Colon (tissue), 2 donors: ENCODE measurements around the gene QPCT.
"Not testable (repeated sequence)": the region's sequence is repeated elsewhere in the genome, so short reads cannot be mapped to it uniquely, and the experiment has no call there.

Source experiments
- FAIRE-seq: peaks from 2 replicates; lab custom pipeline; 2012; peaks lifted over from hg19 to GRCh38; lab: Jason Lieb, UNC
- donor health status: control.
- donor health status: control.

QPCT gene

DNA sequence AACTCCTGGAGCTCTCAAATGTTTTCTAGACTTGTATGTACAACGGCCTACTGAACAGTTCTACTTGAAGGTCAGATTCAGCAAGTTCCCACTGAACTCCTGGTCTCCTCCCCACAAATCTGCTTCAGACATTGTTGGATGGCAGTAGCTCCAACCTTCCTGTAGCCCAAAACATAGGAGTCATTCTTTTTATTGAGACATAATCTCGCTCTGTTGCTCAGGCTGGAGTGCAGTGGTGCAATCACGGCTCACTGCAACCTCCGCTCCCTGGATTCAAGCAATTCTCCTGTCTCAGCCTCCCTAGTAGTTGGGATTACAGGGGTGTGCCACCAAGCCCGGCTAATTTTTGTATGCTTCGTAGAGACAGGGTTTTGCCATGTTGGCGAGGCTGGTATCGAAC, 47.3 kb downstream of the QPCT start:
- FAIRE-seq, result no peak

GRCh38 chr2:37392428-37392827, 48.0 kb downstream of the QPCT start:
- no peak for FAIRE-seq

- FAIRE-seq, result no peak
Measured at GRCh38 chr2:37394263-37394662, 49.8 kb downstream of the QPCT start.

- no peak for FAIRE-seq
Measured at GRCh38 chr2:37394796-37395555, 50.5 kb downstream of the QPCT start.

DNA sequence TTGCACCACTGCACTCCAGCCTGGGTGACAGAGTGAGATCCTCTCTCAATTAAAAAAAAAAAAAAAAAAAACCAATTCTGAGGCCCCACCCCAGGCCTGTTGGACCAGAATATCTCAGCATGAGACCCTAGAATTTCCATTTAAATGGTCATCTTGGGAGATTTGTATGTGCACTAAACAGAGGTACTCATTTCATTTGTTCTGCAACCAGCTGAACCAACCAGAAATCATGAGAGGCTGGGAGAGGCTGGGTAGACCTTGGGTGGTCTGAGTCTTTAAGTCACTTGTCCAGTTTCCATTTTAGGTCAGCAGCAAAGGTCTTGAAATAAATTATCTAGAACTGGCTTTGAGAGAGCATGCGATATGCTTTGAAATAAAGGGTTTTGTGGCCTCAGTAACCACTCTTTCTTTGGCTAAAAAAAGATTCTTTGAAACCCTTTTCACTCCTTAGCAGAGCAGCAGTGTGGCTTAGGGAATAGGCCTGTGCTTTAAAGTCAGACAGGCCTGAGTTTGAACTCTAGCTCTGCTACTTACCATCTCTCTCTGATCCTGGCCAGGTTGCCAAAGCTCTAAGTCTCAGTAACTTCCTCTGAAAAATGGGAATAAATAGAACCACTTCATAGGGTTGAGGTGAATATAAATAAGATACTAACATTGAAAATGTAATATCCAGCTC, 52.6 kb downstream of the QPCT start:
- FAIRE-seq, result no peak

GRCh38 chr2:37398990-37399389, 54.6 kb downstream of the QPCT start:
- no peak for FAIRE-seq

GRCh38 chr2:37400041-37400440, 55.6 kb downstream of the QPCT start:
- FAIRE-seq, result no peak

- no peak for FAIRE-seq
Measured at GRCh38 chr2:37402636-37403035, 58.2 kb downstream of the QPCT start.

DNA sequence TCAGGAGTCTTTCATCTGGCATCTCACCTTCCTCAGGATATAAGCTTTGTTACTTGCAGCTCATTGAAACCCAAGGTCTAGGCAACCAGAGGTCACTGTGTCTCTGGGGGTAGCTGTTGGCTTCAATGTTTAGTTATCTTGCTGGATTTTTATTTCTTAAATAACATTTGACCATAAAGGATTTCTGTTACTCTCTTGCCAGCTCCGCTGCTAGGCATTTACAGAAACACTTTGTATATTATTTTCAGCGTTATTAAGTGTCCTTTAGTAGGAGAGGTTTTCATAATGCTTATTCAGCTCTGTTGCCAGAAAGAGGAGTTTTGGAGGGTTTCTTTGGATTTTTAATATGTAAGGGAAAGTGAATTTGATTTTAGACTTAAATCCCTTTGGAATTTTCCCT, 61.4 kb downstream of the QPCT start:
- no peak for FAIRE-seq

GRCh38 chr2:37412231-37412630, 67.8 kb downstream of the QPCT start:
- FAIRE-seq, result no peak

GRCh38 chr2:37413911-37414469, 69.6 kb downstream of the QPCT start:
- FAIRE-seq, result not testable (repeated sequence)

DNA sequence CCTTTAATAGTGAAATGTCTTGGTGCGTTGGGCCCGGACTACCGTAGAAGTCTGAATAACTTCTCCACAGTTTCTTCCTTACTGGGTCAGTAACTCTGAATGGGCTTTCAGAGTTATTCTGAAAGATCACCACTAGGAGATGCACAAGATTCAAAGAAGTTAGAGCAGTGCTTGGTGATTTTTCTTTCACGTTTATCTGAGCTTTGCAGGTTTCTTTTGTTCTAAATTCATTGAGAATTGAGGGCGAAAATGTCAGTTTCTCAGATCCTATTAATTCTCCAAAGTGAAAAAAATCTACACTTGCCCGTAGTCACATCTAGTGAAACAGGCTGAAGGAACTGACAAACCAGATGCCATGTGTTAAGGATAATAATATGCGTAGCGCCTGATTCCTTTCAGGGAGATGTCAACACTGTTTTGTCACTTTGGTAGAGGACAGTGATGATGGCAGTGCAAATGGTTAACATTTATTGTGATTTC, 70.1 kb downstream of the QPCT start:
- FAIRE-seq, result no peak

DNA sequence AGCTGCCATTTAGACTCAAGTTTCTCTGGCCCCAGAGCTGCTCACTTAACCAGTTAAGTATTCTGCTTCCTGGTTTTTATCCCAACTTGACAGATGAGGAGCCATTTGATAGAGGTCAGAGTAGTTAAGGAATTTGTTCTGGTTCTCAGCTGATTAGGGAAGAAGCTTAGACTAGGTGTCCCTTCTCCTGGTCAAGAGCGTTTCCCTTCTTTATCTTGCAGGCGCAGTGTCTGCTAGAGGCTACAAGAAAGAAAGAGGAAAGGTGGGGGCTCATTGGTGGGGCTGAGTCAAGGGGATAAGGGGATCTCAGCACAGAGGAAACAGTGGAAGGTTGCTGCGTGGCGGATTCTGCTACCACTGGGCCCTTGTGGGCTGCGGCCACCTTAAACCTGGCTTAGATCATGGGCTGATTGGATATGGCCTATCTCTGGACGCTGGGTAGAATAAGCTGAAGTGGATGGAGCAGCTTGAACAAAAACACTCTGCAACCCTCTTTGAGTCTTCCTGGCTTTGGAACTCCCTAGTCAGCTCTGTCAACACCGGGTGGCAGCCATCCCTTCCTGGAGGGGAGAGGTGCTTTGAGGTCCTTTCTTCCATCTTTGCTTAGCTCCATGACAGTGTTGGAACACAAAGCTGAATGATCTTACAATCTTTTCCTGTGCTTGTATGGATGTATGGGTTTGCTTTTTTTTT, 70.8 kb downstream of the QPCT start:
- FAIRE-seq, result no peak

DNA sequence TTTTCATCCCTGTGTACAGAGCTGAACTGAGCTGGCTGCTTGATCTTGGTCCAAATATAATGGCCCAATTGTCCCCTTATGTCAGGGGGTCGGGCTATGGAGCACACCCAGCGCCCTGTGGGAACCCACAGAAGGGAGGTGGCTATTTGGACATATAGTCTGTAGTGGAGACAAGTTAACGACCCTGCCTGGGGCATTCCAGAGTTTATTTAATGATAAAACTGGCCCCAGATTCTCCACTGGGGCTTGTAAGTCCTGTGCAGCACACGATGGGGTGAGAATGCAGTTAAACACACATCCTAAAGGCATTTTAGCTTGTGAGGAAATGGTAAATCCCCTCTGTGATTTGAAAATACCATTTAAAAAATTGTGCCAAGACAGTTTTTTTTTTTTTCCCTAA, 72.9 kb downstream of the QPCT start:
- FAIRE-seq, result no peak

DNA sequence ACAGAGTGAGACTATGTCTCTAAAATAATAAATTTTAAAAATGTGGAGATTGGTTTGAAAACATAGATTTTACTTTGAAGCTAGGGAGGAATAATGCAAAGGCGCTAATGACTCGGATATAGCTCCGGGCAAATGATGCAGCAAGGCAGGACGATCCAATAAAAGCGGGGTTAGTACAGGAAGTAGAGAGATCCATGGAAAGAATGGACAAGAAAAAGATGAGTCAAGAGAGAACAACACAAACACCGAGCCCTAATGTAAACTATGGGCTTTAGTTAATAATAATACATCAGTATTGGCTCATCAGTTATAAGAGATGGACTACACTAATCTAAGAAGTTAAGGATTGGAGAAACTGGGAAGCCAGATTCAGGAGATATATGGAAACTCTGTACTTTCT, 74.5 kb downstream of the QPCT start:
- no peak for FAIRE-seq

DNA sequence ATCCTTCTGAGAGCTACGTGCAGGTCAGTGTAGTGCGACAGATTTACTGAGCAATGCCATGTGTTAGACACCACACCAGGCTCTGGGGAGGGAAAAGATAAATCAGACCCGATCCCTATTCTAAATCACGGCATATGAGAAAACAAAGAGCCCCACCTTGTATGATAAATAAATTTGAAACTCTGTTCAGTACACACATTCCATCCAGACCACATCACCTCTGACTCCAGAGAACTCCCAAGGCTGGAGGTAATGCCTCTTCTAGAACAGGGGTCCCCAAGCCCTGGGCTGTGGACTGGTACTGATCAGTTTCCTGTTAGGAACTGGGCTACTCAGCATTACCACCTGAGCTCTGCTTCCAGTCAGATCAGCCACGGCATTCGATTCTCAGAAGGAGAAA, 77.3 kb downstream of the QPCT start:
- FAIRE-seq, result no peak

GRCh38 chr2:37422816-37423215, 78.4 kb downstream of the QPCT start:
- no peak for FAIRE-seq
